Epithelial cell of umbilical artery (primary cell): ENCODE data around the gene ESX1. TPM values are rescaled to one million over a fixed set of nuclear protein-coding genes. Genes with fewer than 3 reads are reported as not detected.

Source experiments
- total RNA-seq: library from RNA; depleted of rRNA; stranded (reverse); fragments of >200 nt; gene quantifications from 2 replicates; pipeline ENCODE4 v1.2.3, GENCODE V29; 2014

ESX1 gene
- not detected in 2 replicates for total RNA-seq

GRCh38 chrX:104254442-104255115 lies at the start of gene ESX1:
TSS of gene ESX1 (minus strand) at chrX:104254933. CDS start at chrX:104254849, 84 bp downstream.

Other genes with a start within 250 kb of the ESX1 start
- gene H2BW1, start 241.2 kb downstream of the ESX1 start, total RNA-seq: not detected in 2 replicates
- gene H2BW2, start 215.0 kb downstream of the ESX1 start, total RNA-seq: not detected in 2 replicates
- 3.2 and 6.5 TPM in 2 replicates for gene TMSB15C, start 178.7 kb downstream of the ESX1 start, total RNA-seq
- 1.3 and 2.9 TPM in 2 replicates for gene ZCCHC18, start 142.4 kb downstream of the ESX1 start, total RNA-seq
- gene SLC25A53, start 97.9 kb downstream of the ESX1 start, total RNA-seq: 4.9 and 8.4 TPM in 2 replicates
- gene FAM199X, start 88.5 kb downstream of the ESX1 start, total RNA-seq: 28.3 and 31.3 TPM in 2 replicates